Spinal cord (tissue), 10 donors: ENCODE data around the gene PEAK1. TPM values are rescaled to one million over a fixed set of nuclear protein-coding genes. Genes with fewer than 3 reads are reported as not detected.
"Not testable (repeated sequence)": the region's sequence is repeated elsewhere in the genome, so short reads cannot be mapped to it uniquely, and the experiment has no call there.

Experiments
- DNase-seq, 6 donors: peaks; one replicate each; pipeline versions ENCODE4 v3.0.0 to v3.0.0-alpha.2; 2013 to 2015; ENCODE audit warnings: low spot score in 6 of 6, low read depth in 4 of 6
- H3K27ac ChIP-seq: one replicate; pipeline ENCODE4 v1.5.1; 2013; ENCODE audit warnings: low read depth, low read length, control low read depth
- H3K27me3 ChIP-seq: one replicate; pipeline ENCODE4 v1.6.1; 2013; ENCODE audit warnings: low read length; ENCODE audit not compliant: control insufficient read depth, insufficient read depth
- H3K36me3 ChIP-seq: one replicate; pipeline ENCODE4 v1.6.1; 2013; ENCODE audit warnings: low read length; ENCODE audit not compliant: control insufficient read depth, insufficient read depth
- H3K4me1 ChIP-seq: one replicate; pipeline ENCODE4 v1.6.1; 2013; ENCODE audit warnings: low read length; ENCODE audit not compliant: control insufficient read depth, insufficient read depth
- H3K4me3 ChIP-seq: one replicate; pipeline ENCODE4 v1.5.1; 2013; ENCODE audit warnings: low read depth, low read length, control low read depth
- H3K9me3 ChIP-seq: one replicate; pipeline ENCODE4 v1.6.1; 2013; ENCODE audit warnings: low read length; ENCODE audit not compliant: control insufficient read depth, insufficient read depth
- WGBS: methylation state at CpG from one replicate; pipeline ENCODE4 v1.1.5; 2013; ENCODE audit warnings: missing lambda C conversion rate; ENCODE audit not compliant: insufficient coverage; 5-methylcytosine and 5-hydroxymethylcytosine counted together
- polyA plus RNA-seq, 2 donors: library from polyadenylated mRNA; unstranded; fragments of 120-200 nt; gene quantifications; one replicate each; pipeline ENCODE4 v1.2.1, GENCODE V29; 2013; ENCODE audit not compliant: insufficient read length in 2 of 2
- total RNA-seq, 2 donors: library from RNA; depleted of rRNA in 1 of 2; stranded (reverse); fragments of 120-200 nt in 1 of 2; fragments of >200 nt in 1 of 2; gene quantifications; one replicate each; pipeline versions ENCODE4 v1.2.3 to v1.2.4, GENCODE V29; 2013 to 2014
- donor health status: healthy.

The PEAK1 gene
- total and polyA plus RNA-seq, 4 donors: 28.2 to 60.0 (median 36.2) TPM

- no peaks in the 10 kb centered on the region for H3K27me3 ChIP-seq
- DNase-seq: no peak
- no peaks in the 10 kb centered on the region for H3K36me3 ChIP-seq
- no peak overlapping the region for H3K27ac ChIP-seq
- no CpG with 5 or more reads among the region's 3 CpGs for WGBS
- no peaks in the 10 kb centered on the region for H3K9me3 ChIP-seq
- H3K4me3 ChIP-seq: no peak overlapping the region
- no peaks in the 10 kb centered on the region for H3K4me1 ChIP-seq
Measured at GRCh38 chr15:77167406-77167805, 252.5 kb downstream of the PEAK1 start.

- DNase-seq: no peak
- Histone ChIP-seq H3K36me3 (no peaks in the 10 kb centered on the region), H3K4me3 (no peak overlapping the region), H3K27me3 (no peaks in the 10 kb centered on the region), H3K4me1 (peaks cover 3% of the 10 kb centered on the region), H3K27ac (no peak overlapping the region), H3K9me3 (no peaks in the 10 kb centered on the region)
- 61% methylated on average over 2 of the region's 7 CpGs for WGBS
Measured at GRCh38 chr15:77163781-77164384, 256.0 kb downstream of the PEAK1 start.

GRCh38 chr15:77162872-77163633, 256.9 kb downstream of the PEAK1 start:
- Histone ChIP-seq H3K9me3 (no peaks in the 10 kb centered on the region), H3K27me3 (no peaks in the 10 kb centered on the region), H3K4me1 (peaks cover 3% of the 10 kb centered on the region), H3K27ac (no peak overlapping the region), H3K36me3 (no peaks in the 10 kb centered on the region), H3K4me3 (no peak overlapping the region)
- WGBS: no CpG with 5 or more reads among the region's 4 CpGs
- DNase-seq: no peak

- H3K9me3 ChIP-seq: no peaks in the 10 kb centered on the region
- no peak overlapping the region for H3K4me3 ChIP-seq
- WGBS: 79% methylated on average over 5 of the region's 7 CpGs
- H3K36me3 ChIP-seq: no peaks in the 10 kb centered on the region
- no peaks in the 10 kb centered on the region for H3K27me3 ChIP-seq
- peaks cover 3% of the 10 kb centered on the region for H3K4me1 ChIP-seq
- H3K27ac ChIP-seq: no peak overlapping the region
- peak in 1 of 6 donors; percentile 55 for DNase-seq
Measured at GRCh38 chr15:77160562-77161478, 259.1 kb downstream of the PEAK1 start.

GRCh38 chr15:77156000-77156399, 263.9 kb downstream of the PEAK1 start:
- 90% methylated on average over 11 of the region's 11 CpGs for WGBS
- H3K4me3 ChIP-seq, H3K27ac ChIP-seq, H3K4me1 ChIP-seq, H3K9me3 ChIP-seq, H3K36me3 ChIP-seq, H3K27me3 ChIP-seq, DNase-seq: not testable (repeated sequence)

GRCh38 chr15:77148191-77148590, 271.7 kb downstream of the PEAK1 start:
- no CpG with 5 or more reads among the region's 2 CpGs for WGBS
- no peak overlapping the region for H3K27ac ChIP-seq
- DNase-seq: no peak

GRCh38 chr15:77145370-77145769, 274.5 kb downstream of the PEAK1 start:
- Histone ChIP-seq H3K27me3 (no peaks in the 10 kb centered on the region), H3K9me3 (peaks cover 4% of the 10 kb centered on the region), H3K4me1 (no peaks in the 10 kb centered on the region), H3K27ac (no peak overlapping the region), H3K4me3 (no peak overlapping the region), H3K36me3 (no peaks in the 10 kb centered on the region)
- DNase-seq: no peak
- no CpG with 5 or more reads among the region's 1 CpG for WGBS

More at GRCh38 chr15:77148191-77148590, 271.7 kb downstream of the PEAK1 start:
- Histone ChIP-seq H3K27me3 (no peaks in the 10 kb centered on the region), H3K4me3 (no peak overlapping the region), H3K4me1 (no peaks in the 10 kb centered on the region), H3K9me3 (no peaks in the 10 kb centered on the region), H3K36me3 (no peaks in the 10 kb centered on the region)

- Histone ChIP-seq H3K27ac (peak overlapping the region; percentile 50), H3K4me3 (no peak overlapping the region), H3K9me3 (peaks cover 7% of the 10 kb centered on the region), H3K27me3 (no peaks in the 10 kb centered on the region), H3K4me1 (no peaks in the 10 kb centered on the region), H3K36me3 (no peaks in the 10 kb centered on the region)
- no peak for DNase-seq
- WGBS: 93% methylated on average over 3 of the region's 4 CpGs
Measured at GRCh38 chr15:77144492-77145070, 275.3 kb downstream of the PEAK1 start.

- H3K27ac ChIP-seq: peak overlapping the region; percentile 50
- no peaks in the 10 kb centered on the region for H3K36me3 ChIP-seq
- H3K9me3 ChIP-seq: peaks cover 7% of the 10 kb centered on the region
- no peak overlapping the region for H3K4me3 ChIP-seq
- DNase-seq: no peak
- H3K27me3 ChIP-seq: no peaks in the 10 kb centered on the region
- WGBS: 93% methylated on average over 2 of the region's 2 CpGs
- no peaks in the 10 kb centered on the region for H3K4me1 ChIP-seq
Measured at GRCh38 chr15:77144026-77144425, 275.9 kb downstream of the PEAK1 start.
